Hepatocyte (in vitro differentiated cells): ENCODE data around the gene SIK3. TPM values are rescaled to one million over a fixed set of nuclear protein-coding genes. Genes with fewer than 3 reads are reported as not detected.

Experiments used
- DNase-seq: peaks from one replicate; pipeline ENCODE4 v3.0.0-alpha.2; 2016; ENCODE audit warnings: low spot score
- H2AFZ ChIP-seq: fragments of 200-600 bp; sonication (generic); 2 replicates; pipeline ENCODE4 v1.6.0; 2016; ENCODE audit warnings: antibody characterized with exemption, mild to moderate bottlenecking
- H3K27ac ChIP-seq: fragments of 200-600 bp; sonication (generic); 2 replicates; pipeline ENCODE4 v1.5.1; 2016; ENCODE audit warnings: mild to moderate bottlenecking
- H3K27me3 ChIP-seq: fragments of 200-600 bp; sonication (generic); 2 replicates; pipeline ENCODE4 v1.6.1; 2016
- H3K36me3 ChIP-seq: fragments of 200-600 bp; sonication (generic); replicated peaks from 2 replicates; pipeline ENCODE4 v1.5.1; 2016; ENCODE audit warnings: low read depth; ENCODE audit not compliant: insufficient read depth
- H3K4me1 ChIP-seq: fragments of 200-600 bp; sonication (generic); 2 replicates; pipeline ENCODE4 v1.5.1; 2016; ENCODE audit warnings: mild to moderate bottlenecking, moderate library complexity; ENCODE audit not compliant: insufficient read depth
- H3K4me2 ChIP-seq: fragments of 200-600 bp; sonication (generic); 2 replicates; pipeline ENCODE4 v1.6.0; 2016
- H3K4me3 ChIP-seq: fragments of 200-600 bp; sonication (generic); 2 replicates; pipeline ENCODE4 v1.5.1; 2016; ENCODE audit warnings: mild to moderate bottlenecking
- H3K79me2 ChIP-seq: fragments of 200-600 bp; sonication (generic); 2 replicates; pipeline ENCODE4 v1.6.0; 2017; ENCODE audit warnings: mild to moderate bottlenecking
- H3K9me2 ChIP-seq: fragments of 200-600 bp; sonication (generic); replicated peaks from 2 replicates; pipeline ENCODE4 v1.6.0; 2017; ENCODE audit warnings: mild to moderate bottlenecking; ENCODE audit not compliant: insufficient read depth
- H3K9me3 ChIP-seq: fragments of 200-600 bp; sonication (generic); 2 replicates; pipeline ENCODE4 v1.5.1; 2016; ENCODE audit warnings: low read depth, mild to moderate bottlenecking
- H4K20me1 ChIP-seq: fragments of 200-600 bp; sonication (generic); 2 replicates; pipeline ENCODE4 v1.6.0; 2016; ENCODE audit warnings: mild to moderate bottlenecking; ENCODE audit not compliant: insufficient read depth, poor library complexity, severe bottlenecking
- CTCF ChIP-seq: fragments of 200-600 bp; sonication (generic); IDR thresholded peaks from 2 replicates; pipeline ENCODE4 v1.5.1; 2016; ENCODE audit warnings: antibody characterized with exemption, mild to moderate bottlenecking; ENCODE audit not compliant: poor library complexity
- EZH2 ChIP-seq: fragments of 200-600 bp; sonication (generic); IDR thresholded peaks from 2 replicates; pipeline ENCODE4 v1.6.1; 2016; ENCODE audit warnings: antibody characterized with exemption, mild to moderate bottlenecking, borderline replicate concordance
- EZH2phosphoT487 ChIP-seq: fragments of 200-600 bp; sonication (generic); IDR thresholded peaks from one replicate; pipeline ENCODE4 v1.6.1; 2018; ENCODE audit warnings: antibody characterized with exemption, mild to moderate bottlenecking, low read depth, moderate library complexity; ENCODE audit not compliant: unreplicated experiment, severe bottlenecking
- WGBS: methylation state at CpG from one replicate; pipeline ENCODE4 v1.1.6; 2016; ENCODE audit warnings: low lambda C conversion rate; ENCODE audit errors: missing lambda C conversion rate; 5-methylcytosine and 5-hydroxymethylcytosine counted together
- polyA plus RNA-seq: library from polyadenylated mRNA; unstranded; fragments of >200 nt; fragmentation: Nextera tagmentation; extraction: Ambion mirVana; gene quantifications from 2 replicates; pipeline ENCODE4 v1.2.1, GENCODE V29; 2016
- total RNA-seq: library from RNA; depleted of rRNA; stranded (reverse); fragments of >200 nt; gene quantifications from 2 replicates; pipeline ENCODE4 v1.2.3, GENCODE V29; 2014

Gene SIK3
- total and polyA plus RNA-seq, 2 experiments from 2014 or later, result 15.8 to 17.7 TPM

- Histone ChIP-seq H3K27me3 (no peaks in the 10 kb centered on the region), H4K20me1 (peaks cover 18% of the 10 kb centered on the region), H3K27ac (no peak overlapping the region), H3K36me3 (no peaks in the 10 kb centered on the region), H3K9me2 (no peaks in the 10 kb centered on the region), H3K4me2 (no peak overlapping the region), H3K4me1 (peaks cover 22% of the 10 kb centered on the region), H3K9me3 (no peaks in the 10 kb centered on the region), H2AFZ (no peak overlapping the region), H3K4me3 (no peak overlapping the region), H3K79me2 (peaks cover 73% of the 10 kb centered on the region)
- no peak for TF ChIP-seq EZH2
- TF ChIP-seq EZH2phosphoT487, result no peak
- TF ChIP-seq CTCF, result no peak
- DNase-seq, result no peak
- WGBS, result 18% methylated on average over 1 of the region's 1 CpG
Measured at GRCh38 chr11:117070016-117070415, 28.2 kb downstream of the SIK3 start.

DNA sequence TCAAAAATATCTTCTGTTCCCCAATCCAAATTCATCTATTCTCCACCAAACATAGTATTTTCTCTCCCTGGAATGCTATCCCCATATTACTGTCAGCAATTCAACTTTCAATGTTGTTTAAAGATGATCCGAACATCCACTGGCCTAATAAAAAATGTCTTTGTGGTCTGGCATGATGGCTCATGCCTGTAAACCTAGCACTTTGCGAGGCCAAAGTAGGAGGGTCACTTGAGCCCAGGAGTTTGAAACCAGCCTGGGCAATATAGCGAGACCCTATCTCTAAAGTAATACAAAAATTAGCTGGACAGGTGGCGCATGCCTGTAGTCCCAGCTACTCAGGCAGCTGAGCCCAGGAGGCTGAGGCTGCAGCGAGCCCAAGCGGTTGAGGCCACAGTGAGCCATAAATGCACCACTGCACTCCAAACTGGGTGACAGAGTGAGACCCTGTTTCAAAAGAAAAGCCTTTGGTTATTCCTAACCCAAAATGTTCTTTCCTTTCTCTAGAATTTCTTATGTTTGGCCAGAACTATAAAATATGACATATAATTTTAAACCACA is 29.8 kb downstream of the SIK3 start:
- no peaks in the 10 kb centered on the region for H3K36me3 ChIP-seq
- no peak overlapping the region for H3K4me2 ChIP-seq
- H3K27ac ChIP-seq, result no peak overlapping the region
- no peaks in the 10 kb centered on the region for H3K9me2 ChIP-seq
- no peak for TF ChIP-seq EZH2phosphoT487
- no peak for TF ChIP-seq CTCF
- no peak for TF ChIP-seq EZH2
- H3K27me3 ChIP-seq, result no peaks in the 10 kb centered on the region
- peaks cover 27% of the 10 kb centered on the region for H3K4me1 ChIP-seq
- peaks cover 69% of the 10 kb centered on the region for H3K79me2 ChIP-seq
- 88% methylated on average over 6 of the region's 6 CpGs for WGBS
- no peaks in the 10 kb centered on the region for H3K9me3 ChIP-seq
- H2AFZ ChIP-seq, result no peak overlapping the region
- H3K4me3 ChIP-seq, result no peak overlapping the region
- H4K20me1 ChIP-seq, result peaks cover 19% of the 10 kb centered on the region
- DNase-seq, result no peak

GRCh38 chr11:117066959-117067358 is 31.3 kb downstream of the SIK3 start:
- no peak overlapping the region for H3K4me2 ChIP-seq
- peaks cover 17% of the 10 kb centered on the region for H4K20me1 ChIP-seq

More at GRCh38 chr11:117066959-117067358, 31.3 kb downstream of the SIK3 start:
- TF ChIP-seq EZH2 (no peak), EZH2phosphoT487 (no peak), CTCF (no peak)
- H2AFZ ChIP-seq, result no peak overlapping the region
- no peak overlapping the region for H3K4me3 ChIP-seq
- H3K9me3 ChIP-seq, result no peaks in the 10 kb centered on the region
- H3K27me3 ChIP-seq, result no peaks in the 10 kb centered on the region
- H3K79me2 ChIP-seq, result peaks cover 75% of the 10 kb centered on the region
- H3K27ac ChIP-seq, result no peak overlapping the region
- H3K9me2 ChIP-seq, result no peaks in the 10 kb centered on the region
- H3K4me1 ChIP-seq, result peaks cover 16% of the 10 kb centered on the region
- WGBS, result 82% methylated on average over 2 of the region's 2 CpGs
- no peak for DNase-seq
- no peaks in the 10 kb centered on the region for H3K36me3 ChIP-seq
